EH (cell line): ENCODE results near the gene SAMD8.
"Not testable (repeated sequence)": the region's sequence is repeated elsewhere in the genome, so short reads cannot be mapped to it uniquely, and the experiment has no call there.

ENCODE experiments used
- DNase-seq: peaks from one replicate; pipeline ENCODE4 v3.0.0-alpha.2; 2015; ENCODE audit warnings: low read depth

Gene SAMD8

DNA sequence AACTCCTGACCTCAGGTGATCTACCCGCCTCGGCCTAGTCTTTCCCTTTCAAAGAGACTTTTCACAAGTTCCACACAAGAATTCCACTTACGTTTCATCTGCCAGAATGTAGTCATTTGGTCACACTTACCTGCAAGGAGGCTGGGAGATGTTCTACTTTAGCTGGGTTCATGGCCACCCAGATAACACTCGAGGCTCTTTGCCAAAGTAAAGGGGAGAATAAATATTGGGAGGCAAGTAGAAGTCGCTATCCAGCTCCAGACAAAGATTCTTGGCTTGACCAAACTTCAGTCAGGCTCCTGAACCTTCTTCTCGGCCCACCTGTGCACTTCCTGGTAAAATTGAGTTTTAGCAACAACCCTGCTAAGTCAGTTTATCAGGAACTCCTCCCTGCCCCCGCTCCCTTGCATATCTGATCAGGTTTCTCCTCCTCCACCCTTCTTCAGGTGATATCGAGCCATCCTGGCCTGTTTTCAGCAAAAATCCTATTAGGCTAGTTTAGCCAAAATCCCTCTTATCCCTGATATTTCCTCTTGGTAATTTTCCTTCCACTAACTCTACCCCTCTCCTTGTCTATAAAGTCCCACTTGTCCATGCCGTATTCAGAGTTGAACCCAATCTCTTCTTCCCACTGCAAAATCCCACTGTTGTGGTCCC is 25.1 kb upstream of the SAMD8 start:
- no peak for DNase-seq

DNA sequence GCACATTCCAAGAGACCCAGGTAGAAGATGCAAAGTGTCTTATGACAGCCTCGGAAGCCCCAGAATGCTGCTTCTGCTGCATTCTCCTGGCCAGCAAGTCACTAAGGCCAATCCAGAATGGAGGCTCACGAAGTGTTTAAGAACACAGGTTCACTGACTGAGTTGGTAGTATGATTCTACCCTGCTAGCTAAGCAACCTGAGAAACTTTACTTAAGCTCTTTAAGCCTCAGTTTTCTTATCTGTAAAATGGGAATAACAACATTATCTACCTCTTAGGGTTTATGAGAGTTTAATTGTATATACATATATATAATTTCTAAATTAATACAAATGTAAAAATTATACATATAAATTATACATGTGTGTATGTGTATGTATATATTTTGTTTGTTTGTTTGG is 22.8 kb upstream of the SAMD8 start:
- no peak for DNase-seq

DNA sequence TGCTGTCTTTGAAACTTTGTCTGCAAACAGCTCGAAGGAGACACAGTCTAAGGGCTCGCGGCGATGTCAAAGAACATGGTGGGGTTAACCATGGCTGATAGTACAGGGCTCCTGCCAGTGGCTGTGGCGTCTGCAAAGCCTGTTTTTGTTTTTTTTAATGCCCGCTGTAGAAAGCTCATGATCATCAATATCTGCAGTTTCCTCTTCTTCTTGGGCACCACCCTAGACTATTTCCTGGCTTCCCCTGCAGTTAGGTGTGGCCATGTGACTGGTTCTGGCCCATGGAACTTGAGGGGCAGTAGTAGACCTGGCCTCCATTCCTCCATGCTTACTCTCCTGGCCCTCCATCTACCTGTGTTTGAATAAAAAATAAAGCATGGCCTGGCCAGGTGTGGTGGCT is 21.8 kb upstream of the SAMD8 start:
- DNase-seq, result no peak

DNA sequence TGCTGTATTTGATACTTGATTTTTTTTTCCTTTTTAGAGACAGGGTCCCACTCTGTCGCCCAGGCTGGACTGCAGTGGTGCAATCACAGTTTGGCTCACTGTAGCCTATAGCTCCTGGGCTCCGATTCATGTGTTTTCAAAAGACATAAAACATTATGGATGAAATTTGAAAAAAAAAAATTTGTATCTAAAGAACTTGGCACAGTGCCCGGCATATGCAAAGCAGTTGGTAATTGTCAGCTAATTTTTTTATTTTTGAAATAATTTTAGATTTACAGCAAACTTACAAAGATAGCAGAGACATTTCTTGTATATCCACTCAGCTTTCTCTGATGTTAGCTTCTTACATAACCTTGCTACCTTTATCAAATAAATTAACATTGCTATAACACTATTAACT is 20.3 kb upstream of the SAMD8 start:
- DNase-seq, result no peak

DNA sequence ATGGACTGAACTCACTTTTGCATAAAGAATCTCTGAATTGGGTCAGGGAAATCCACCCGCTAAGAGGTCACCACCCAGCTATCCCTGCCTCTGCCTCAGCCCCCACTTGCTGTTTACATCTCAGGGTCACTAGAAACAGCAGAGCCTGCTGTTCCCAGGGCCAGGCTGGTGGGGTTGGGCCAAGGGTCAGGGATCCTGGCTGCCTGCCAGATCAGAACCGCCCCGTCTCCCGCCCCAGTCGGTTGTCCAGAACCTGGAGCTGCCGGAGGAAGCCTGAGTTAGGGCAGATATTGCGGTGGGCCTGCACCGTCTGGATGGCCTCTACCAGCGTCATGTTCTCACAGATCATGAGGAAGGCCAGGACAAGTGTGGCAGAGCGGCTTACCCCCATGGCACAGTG is 17.0 kb upstream of the SAMD8 start:
- no peak for DNase-seq

DNA sequence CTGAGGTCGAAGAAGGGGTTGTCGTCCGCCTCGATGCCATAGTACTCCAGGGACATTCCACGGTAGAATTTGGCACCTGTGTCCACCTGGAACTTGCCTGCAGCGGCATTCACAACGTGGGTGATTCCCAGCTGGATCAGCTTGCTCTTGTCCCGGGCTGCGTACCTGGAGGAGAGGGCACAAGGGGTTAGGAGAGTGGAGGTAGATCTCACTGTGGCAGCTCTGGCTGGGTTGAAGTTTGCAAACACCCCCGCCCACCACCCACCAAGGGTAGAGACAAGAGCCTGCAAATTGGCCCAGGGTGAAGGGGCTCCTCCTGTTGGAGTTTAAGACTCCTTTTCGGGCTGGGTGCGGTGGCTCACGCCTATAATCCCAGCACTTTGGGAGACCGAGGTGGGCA is 15.8 kb upstream of the SAMD8 start:
- no peak for DNase-seq

DNA sequence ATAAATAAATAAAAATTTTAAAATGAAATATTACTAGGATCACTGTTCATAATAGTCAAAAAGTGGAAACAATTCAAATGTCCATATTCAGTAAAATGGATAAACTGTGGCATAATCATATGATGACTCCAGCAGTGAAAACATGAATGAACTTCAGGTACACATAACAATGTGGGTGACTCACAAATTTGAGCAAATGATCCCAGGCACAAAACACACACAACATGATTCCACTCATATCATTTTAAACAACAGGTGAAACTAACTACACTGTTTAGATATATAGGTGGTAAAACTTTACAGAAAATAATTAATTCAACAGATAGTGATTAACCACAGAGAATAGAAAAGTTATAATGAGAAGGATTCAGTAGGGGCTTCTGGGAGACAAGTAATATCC is 14.7 kb upstream of the SAMD8 start:
- no peak for DNase-seq

DNA sequence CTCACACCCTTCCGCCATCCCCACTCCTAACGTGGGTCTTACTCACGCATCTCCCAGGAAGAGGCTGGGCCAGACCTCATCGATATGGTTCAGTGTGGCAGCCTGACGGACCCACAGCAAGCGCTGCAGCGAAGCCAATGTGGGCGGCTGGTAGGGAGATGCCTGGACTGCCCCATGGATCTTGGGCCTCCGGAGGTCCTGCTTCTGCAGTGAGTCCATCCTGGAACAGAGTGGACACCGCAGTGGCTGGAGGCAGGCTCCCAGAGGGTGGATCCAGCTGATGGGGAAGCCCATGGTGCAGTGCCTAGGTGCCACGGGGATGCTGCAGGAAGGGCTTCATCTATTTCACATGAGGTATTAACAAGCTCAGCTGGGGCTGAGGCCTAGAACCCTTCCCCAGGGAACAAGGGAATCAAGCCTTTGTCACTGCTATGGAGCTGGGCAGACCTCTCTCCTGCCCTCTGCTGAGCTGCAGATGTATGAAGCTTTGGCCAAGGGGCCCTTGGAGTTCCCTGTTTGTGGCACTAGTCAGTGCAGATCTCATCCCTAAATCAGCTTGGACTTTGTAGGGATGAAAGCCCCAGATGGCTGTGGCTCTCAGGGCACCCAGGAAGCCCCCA is 13.7 kb upstream of the SAMD8 start:
- DNase-seq, result peak; percentile 36

DNA sequence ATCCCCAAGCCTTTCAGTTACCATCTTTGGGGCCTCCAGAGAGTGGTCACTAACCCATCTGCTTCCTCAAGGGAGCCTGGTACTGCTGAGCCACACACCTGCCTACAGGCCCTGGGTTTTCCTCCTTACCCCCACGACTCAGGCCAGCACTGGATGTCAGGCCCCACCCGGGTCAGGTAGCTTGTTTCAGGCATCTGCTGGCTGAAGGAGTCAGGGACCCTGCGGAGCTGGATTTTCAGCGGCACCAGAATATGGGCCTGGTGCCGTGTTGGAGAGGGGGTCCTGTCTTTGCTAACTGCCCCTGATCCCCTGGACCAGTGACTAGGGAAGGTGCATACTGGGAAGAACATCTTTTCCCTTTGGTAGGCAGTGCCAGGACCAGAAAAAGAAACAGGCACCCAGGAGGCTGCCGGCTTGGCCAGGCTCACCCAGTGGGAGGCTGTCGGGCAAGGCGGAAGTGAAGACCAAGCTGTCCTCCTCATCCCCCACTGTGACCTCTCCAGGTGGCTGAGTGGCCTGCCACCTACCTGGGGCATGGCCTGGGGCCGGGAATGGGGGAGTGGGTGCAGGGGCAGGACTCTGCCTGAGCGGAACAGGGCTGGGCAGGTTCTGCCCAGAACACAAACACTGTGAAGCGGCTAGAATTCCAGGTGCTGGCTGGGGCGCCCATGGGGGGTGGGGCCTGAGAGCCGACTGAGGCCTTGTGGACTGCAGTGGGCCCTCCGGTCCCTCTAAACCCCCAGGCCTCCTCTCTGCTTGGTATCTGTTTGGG is 12.4 kb upstream of the SAMD8 start:
- no peak for DNase-seq

DNA sequence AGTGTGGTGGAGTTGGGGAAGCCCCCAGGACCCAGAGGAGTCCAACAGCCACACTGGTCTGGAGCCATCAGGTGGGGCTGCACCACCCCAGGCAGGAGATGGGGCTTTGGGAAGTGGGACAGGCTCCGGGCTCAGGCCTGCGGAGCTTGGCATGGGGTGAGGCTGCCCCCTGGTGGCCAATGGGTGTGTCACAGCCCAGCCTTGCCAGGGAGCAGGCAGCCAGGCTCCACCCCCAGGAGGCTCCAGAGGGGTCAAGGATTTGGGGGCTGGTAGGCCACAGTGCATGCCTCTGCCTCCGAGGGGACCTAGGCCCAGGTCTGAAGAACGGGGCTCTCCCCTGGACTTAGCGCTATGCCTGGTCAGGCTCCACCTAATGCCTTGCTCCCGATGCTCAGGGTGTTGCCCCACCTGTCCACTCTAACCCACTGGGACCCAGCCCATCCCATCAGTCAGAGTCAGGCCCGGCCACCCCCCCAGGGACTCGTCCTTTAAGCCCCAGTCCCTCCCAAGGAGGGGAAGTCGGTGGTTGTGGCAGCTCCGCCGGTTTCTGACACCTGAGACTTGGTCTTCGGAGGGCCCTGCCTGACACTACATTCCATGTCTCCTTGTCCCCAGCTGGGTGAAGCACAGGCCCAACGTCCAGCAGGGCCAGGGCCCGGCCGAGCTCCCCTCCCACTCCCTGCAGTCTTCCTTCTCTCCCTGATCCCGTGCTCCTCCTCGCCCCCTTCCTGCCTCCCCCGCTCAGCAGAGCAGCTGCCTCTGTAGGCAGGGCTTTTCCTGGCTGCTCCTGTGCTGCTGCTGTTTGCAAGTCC is 11.3 kb upstream of the SAMD8 start:
- peak; percentile 70 for DNase-seq

DNA sequence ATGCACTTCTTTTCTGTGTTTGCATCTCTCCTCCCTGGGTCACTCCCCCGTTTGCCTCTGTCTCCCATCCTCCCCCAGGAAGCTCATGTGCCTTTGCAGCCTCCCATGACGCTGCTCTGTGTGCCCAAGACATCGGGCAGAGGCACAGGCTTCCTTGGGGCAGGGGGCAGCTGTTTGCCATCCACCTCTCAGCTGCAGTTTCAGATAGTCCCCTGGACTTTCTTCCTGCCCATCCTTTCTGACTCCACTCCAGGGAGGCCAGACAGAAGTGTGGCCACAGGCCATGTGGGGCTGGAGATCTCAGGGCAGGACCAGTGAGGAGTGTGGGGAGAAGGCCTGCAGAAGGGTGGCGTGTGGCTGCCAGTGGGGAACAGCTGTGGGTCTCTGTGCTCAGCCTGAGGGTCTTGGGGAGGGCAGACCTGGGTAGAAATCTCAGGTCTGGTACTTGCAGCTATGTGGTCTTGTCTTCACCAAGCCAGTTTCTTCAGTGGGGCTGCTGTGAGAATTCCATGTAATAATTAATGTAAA is 10.6 kb upstream of the SAMD8 start:
- no peak for DNase-seq

DNA sequence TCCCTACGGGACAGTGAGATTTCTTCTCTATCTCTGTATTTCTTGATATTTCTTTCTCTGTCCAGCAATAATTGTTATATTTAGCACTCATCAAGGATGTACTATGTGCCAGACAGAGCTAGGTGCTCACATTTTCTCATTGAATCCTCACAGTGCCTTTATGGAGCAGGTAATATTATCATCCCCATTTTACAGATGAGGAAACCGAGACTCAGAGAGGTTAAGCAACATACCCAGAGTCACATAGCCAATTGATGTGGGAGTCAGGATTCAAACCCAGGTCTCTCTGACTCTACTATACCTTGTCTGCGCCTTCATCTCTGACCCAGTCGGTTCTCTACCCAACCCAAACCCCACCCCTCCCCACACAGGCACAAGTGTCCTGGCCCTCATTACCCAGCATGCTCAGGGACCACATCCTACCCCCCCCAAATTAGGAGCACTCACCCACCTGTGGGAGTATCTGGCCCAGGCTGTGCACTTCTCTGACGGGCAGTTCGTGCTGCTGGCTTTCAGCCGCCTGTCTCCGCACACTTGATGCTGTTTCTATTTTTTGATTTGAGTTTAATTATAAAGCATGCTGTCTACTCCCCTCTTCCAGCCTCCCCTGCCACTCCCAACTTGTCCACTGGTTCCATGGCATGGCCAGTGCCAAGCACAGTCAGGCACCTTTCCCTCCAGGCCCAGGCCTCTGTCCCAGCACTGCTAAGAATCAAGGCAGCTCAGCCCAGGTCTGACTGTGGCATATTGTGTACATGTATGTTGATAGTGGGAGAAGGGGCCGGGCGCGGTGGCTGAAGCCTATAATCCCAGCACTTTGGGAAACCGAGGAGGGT is 9.8 kb upstream of the SAMD8 start:
- DNase-seq, result no peak

DNA sequence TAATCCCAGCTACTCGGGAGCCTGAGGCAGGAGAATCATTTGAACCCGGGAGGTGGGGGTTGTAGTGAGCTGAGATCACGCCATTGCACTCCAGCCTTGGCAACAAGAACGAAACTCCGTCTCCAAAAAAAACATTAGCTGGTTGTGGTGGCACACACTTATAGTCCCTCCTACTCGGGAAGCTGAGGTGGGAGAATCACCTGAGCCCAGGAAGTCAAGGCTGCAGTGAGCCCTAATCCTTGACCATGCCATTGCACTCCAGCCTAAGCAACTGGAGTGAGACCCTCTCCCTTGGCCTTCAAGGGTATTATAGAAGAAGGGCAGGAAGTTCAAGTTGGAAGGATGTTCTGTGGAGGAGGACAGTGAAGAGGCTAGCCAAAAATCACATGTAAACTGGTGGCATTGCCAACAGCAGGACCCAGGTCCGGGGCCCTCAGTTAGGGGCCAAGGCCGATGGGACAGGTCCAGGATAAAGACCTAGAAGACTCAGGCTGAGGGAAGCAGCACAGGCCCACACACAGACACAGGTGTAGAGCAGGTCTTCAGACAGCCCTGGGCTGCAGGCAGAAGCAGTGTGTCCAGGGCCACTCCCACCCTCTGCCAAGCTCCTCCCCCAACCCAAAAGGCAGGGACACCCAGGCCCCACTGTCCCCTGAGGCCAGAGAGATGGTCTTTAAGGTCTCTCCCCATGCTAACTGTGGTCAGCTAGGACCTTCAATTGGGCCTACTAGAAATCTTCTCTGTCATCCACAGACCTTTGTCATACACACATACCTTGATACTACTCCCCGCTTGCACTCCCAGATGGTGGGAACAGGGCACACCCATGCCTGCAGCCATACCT is 8.4 kb upstream of the SAMD8 start:
- no peak for DNase-seq

DNA sequence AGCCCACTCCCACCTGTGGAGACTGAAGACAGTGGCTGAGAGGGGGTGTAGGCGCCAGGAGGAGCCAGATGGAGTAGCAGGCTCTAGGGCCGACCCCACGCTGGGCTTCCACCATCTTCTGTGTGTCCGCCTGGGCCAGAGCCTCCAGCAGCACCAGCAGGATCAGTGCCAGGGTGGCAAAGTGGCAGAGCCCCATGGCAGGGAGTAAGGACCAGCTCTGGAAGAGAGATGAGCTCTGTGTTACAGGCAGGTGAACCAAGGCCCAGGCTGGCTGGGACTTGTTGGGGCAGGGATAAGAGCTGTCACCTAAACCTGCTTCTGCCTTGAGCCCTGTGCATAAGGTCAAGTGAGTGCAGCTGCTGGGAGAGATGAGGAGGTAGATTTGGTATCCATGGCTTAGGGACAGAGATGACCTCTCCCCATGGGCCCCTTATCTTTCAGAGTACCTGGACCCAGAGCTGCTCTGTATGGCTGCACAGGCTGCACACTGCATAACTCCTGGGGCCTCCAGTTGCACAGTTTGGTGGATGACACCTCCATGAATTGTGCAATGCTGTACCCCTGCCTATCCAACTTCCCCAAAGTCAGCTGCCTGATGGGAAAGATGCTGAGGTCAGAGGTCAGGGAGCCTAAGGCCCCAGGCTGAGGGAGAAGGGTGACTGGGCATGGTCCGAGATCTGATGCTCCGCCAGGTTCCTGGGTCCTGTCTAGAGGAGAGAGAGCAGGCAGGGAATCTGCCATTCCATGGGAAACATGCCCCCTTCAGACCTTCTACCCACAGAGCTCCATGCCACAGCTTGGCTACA is 7.4 kb upstream of the SAMD8 start:
- DNase-seq, result no peak

DNA sequence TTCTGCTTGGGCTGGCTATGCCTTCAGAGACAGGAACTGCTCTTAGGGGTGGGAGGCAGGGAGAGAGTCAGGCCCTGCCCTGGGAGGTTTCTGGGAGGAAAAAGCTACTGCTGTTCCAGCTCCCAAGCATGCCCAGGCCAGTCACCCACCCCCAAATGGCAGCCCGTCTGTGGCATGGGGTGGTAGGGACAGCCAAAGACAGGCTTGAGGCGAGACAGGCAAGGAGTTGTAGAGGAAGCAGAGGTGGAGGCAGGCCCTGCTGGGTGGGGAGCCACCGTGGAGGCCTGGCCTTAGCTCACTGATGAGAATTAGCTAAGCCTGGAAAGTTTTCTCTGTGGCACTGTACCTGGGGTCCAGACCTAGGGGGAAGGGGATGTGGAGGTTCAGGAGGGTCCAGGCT is 6.6 kb upstream of the SAMD8 start:
- no peak for DNase-seq

DNA sequence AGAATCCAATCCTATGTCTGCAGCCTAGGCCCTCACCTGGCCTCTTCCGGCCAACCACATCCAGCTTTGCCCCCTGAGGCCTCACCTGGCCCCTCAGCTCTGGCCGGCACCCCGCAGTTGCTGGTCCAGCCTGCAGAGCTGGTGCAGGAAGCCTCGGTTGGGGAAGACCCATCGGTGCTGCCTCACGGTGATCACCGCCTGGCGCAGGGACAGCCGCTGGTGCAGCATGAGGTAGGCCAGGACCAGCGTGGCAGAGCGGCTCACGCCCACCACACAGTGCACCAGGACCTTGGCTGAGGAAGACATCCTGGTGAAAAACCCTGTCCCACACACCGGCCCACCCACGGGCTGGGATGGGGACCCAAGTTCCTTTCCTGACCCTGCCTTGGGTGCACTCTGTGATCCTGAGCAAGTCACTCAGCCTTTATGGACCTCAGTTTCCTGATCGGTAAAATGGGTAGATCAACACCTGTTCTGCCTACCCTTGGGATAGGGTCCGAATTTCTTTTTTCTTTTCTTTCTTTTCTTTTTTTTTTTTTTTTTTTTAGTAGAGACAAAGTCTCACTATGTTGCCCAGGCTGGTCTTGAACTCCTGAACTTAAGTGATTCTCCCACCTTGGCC is 5.8 kb upstream of the SAMD8 start:
- no peak for DNase-seq

DNA sequence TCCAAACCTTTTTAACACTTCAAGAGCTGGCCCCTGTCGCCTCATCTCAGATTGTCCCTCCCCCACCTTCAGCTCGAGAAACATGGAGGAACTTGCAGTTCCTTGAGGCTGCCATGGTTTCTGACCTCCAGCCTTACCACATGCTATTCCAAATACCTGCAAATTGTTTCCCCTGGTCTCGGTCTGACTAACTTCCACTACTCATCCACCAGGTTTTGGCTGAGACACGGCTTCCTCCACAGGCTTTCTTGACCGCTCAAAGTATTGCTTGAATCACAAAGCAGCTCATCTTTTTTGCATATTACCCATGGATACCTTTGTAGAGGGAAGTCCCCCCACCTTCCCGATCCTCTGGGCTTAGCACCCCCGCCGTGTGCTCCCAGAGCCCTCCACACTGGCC is 5.2 kb upstream of the SAMD8 start:
- DNase-seq, result no peak

DNA sequence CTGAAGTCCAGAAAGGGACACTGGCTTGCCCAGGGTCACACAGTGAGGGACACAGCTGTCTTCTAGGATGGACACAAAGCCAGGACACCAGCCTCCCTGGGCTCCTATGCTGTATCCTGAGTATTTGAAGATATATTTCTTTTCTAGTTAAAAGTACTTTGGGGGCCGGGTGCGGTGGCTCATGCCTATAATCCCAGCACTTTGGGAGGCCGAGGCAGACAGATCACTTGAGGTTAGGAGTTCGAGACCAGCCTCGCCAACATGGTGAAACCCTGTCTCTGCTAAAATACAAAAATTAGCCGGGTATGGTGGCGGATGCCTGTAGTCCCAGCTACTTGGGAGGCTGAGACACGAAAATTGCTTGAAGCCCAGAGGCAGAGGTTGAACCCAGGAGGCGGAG is 4.6 kb upstream of the SAMD8 start:
- DNase-seq, result not testable (repeated sequence)
